DMS 273 treated with DMSO at 0.1 percent for 48 hours (cell line): ENCODE results near the gene MPV17L.
"Not testable (repeated sequence)": the region's sequence is repeated elsewhere in the genome, so short reads cannot be mapped to it uniquely, and the experiment has no call there.

Source experiments
- DNase-seq: peaks from one replicate; lab custom pipeline; 2025; lab: John Stamatoyannopoulos, UW

Gene MPV17L

GRCh38 chr16:15395631-15396508, at the start of gene MPV17L:
Gene MPV17L (plus strand): TSS chr16:15395754. CDS start chr16:15395898, 144 bp downstream.
- DNase-seq: peak; percentile 35

DNA sequence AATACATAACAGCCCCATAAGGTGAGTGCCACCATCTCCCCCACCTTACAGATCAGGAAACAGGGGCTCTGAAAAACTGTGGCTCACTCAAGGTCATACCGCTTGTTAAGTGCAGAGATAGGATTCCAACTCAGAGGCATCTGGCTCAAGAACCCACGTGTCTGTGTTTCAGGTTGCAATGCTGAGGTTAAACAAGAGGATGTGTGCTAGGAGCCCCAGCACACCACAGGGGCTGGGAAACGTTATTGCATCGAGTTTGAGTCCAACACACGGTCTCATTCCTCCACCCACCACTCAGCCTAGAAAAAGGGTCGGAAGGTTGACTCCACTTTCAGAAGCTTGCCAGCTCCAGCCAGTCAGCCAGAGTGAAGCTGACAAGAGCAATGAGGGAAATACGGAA, 46.8 kb upstream of the MPV17L start:
- DNase-seq: not testable (repeated sequence)

- not testable (repeated sequence) for DNase-seq
Observed at GRCh38 chr16:15351251-15351650, 44.3 kb upstream of the MPV17L start.

DNA sequence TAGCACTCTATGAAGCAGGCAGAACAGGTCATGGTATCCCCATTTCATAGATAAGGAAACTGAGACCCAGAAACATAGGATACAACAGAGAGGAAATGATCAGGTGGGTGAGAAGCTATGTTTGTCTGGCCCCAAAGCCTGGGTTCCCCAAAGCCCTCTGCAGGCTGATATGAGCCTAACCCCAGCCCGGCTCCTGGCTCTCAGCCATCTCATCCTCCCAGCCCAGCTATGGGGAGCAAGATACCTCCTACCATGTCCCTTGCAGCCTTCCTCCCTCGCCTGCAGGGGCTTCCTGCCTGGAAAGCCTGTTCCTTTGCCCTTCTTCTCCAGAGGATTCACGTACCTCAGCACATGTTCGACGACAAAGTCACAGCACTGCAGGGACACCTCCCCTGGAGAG, 43.8 kb upstream of the MPV17L start:
- not testable (repeated sequence) for DNase-seq

DNA sequence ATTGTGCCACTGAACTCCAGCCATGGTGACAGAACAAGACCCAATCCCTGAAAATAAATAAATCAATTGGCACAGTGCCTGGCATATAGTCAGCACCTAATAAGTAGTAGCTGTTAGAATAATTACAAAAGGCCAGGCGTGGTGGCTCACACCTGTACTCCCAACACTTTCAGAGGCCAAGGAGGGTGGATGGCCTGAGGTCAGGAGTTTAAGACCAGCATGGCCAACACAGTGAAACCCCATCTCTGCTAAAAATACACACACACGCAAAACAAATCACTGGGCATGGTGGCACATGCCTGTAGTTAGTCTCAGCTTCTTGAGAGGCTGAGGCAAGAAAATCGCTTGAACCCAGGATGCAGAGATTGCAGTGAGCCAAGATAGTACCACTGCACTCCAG, 42.7 kb upstream of the MPV17L start:
- DNase-seq: not testable (repeated sequence)

GRCh38 chr16:15354846-15355245, 40.7 kb upstream of the MPV17L start:
- DNase-seq: not testable (repeated sequence)

GRCh38 chr16:15357495-15357894, 38.1 kb upstream of the MPV17L start:
- not testable (repeated sequence) for DNase-seq

DNA sequence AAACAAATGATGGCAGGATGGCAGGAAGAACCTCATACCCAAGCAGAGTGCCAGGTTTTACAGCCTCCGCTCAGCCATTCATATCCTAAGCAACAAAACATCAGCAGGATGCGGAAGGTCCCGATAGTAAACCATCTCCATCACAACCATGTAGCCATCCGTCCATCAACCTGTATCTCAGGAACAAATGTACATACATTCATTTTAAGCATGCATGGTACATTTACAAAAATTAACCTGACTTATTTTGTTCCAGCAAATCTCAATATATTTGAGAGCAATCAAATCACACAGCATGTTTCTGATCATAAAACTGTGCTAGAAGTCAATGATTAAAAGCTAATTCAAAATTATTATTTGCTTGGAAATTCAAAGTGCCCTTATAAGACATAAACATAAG, 17.4 kb upstream of the MPV17L start, which contains the start of gene NPIPA5:
TSS of gene NPIPA5 (minus strand) at position 101 of the 400 bp plus-strand sequence. CDS start at position 101, 0 bp downstream.
- DNase-seq: not testable (repeated sequence)

GRCh38 chr16:15382810-15383209, 12.7 kb upstream of the MPV17L start:
- not testable (repeated sequence) for DNase-seq

DNA sequence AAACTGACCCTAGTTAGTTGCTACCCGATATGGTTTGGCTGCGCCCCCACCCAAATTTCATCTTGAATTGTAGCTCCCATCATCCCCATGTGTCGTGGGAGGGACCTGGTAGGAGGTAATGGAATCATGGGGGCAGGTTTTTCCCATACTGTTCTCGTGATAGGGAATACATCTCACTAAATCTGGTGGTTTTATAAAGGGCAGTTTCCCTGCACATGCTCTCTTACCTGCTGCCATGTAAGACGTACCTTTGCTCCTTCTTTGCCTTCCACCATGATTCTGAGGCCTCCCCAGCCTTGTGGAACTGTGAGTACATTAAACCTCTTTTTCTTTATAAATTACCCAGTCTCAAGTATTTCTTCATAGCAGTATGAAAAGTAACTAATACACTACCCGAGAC, 7.5 kb upstream of the MPV17L start:
- not testable (repeated sequence) for DNase-seq

- not testable (repeated sequence) for DNase-seq
Observed at GRCh38 chr16:15389916-15390315, 5.6 kb upstream of the MPV17L start.

DNA sequence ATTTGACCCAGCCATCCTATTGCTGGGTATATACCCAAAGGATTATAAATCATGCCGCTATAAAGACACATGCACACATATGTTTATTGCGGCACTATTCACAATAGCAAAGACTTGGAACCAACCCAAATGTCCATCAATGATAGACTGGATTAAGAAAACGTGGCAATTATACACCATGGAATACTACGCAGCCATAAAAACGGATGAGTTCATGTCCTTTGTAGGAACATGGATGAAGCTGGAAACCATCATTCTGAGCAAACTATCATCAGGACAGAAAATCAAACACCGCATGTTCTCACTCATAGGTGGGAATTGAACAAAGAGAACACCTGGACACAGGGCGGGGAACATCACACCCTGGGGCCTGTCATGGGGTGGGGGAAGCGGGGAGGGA, 2.5 kb upstream of the MPV17L start:
- not testable (repeated sequence) for DNase-seq

GRCh38 chr16:15396509-15396829, 915 bp downstream of the MPV17L start:
- DNase-seq: not testable (repeated sequence)

DNA sequence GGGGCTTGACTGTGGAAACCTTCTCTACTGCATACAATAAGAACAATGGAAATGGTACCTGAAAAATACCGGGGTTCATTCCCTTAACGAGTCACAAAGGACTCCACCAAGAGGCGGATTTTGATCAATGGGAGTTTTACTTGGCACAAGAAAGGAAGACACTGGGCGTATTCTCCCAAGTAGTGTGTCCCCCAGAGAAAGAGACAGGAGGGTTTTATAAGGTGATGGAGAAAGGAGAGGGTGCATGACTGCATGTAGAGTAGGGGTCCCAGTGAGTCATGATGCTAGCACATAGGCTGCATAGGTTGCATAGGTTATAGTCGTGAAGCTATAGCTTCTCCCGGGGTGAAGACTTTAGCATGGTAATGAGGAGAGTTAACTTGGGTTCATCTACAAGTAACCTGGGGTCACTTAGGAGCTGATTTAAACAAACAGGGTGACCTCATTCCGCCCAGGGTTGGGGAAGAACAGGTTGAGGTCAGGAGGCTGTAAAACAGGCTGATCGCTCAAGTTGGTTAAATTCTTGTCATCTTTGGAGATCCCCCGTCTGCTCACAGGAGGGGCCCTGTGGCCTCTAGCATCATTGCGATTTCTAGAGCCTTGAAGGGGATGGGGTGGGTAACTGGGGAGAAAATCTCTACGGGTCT, 1.5 kb downstream of the MPV17L start:
- DNase-seq: no peak

GRCh38 chr16:15398618-15399316, 3.2 kb downstream of the MPV17L start:
- no peak for DNase-seq

DNA sequence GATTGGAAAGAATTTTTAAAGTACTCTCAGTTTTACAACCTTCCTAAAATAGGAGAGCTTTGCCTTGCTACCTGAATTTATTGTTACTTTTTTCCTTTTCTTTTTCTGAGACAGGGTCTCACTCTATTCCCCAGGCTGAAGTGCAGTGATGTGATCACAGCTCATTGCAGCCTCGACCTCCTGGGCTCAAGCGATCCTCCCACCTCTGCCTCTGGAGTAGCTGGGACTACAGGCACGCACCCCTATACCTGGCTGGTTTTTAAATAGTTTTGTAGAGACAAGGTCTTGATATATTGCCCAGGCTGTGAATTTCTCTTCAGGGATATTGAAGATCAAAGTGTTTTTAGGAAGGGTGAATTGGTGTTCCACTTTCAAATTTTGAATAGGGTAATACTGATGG, 3.8 kb downstream of the MPV17L start:
- DNase-seq: no peak

- DNase-seq: not testable (repeated sequence)
Observed at GRCh38 chr16:15400314-15400713, 4.8 kb downstream of the MPV17L start.

- no peak for DNase-seq
Observed at GRCh38 chr16:15401972-15402371, 6.4 kb downstream of the MPV17L start.

- DNase-seq: no peak
Observed at GRCh38 chr16:15403392-15403995, 7.9 kb downstream of the MPV17L start.

- DNase-seq: not testable (repeated sequence)
Observed at GRCh38 chr16:15404091-15404490, 8.5 kb downstream of the MPV17L start.

GRCh38 chr16:15404792-15405191, 9.2 kb downstream of the MPV17L start:
- no peak for DNase-seq

- DNase-seq: not testable (repeated sequence)
Observed at GRCh38 chr16:15407756-15408155, 12.2 kb downstream of the MPV17L start.
